ENCODE data around the gene RGS9. TPM values are rescaled to one million over a fixed set of nuclear protein-coding genes. Genes with fewer than 3 reads are reported as not detected.

The RGS9 gene
- total RNA-seq, 1 experiment from 2014 or later, result 1.8 TPM

GRCh38 chr17:65117384-65118035 is 19.7 kb upstream of the RGS9 start:
- Histone ChIP-seq H3K4me3 (ENCODE audit: low read depth, low read length, poor library complexity, severe bottlenecking) (no peak overlapping the region), H3K4me1 (ENCODE audit: insufficient read depth, low read length, poor library complexity, severe bottlenecking) (no peaks in the 10 kb centered on the region), H3K9me3 (ENCODE audit: low read depth, low read length, poor library complexity, severe bottlenecking) (no peaks in the 10 kb centered on the region), H3K27me3 (replicated peaks; ENCODE audit: insufficient read depth, low read depth, low read length, poor library complexity) (no peaks in the 10 kb centered on the region), H3K27ac (ENCODE audit: low read depth, low read length, poor library complexity, severe bottlenecking) (no peak overlapping the region), H3K36me3 (ENCODE audit: insufficient read depth, low read length, poor library complexity, severe bottlenecking) (no peaks in the 10 kb centered on the region)
- ChIA-PET POLR2A (ENCODE audit: low non-redundant PET) (no interaction called here), CTCF (interaction anchor here (0.6 kb wide), 1 partner anchor 20 kb away, joined by 3 read pairs; no protein-coding TSS in a partner anchor)
- DNase-seq (ENCODE audit: low spot score), result no peak
- intact Hi-C loops (cut with micrococcal nuclease; ENCODE audit: unreplicated experiment), result no loop called here
- BruUV-seq (replicated peaks), result no TSS peak
- TF ChIP-seq CTCF (conservative IDR thresholded peaks at IDR 0.05; ENCODE audit: low read depth, low read length) (no peak), EZH2 (IDR thresholded peaks at IDR 0.05; ENCODE audit: borderline replicate concordance, low read depth, low read length, poor library complexity, severe bottlenecking) (no peak)

- Histone ChIP-seq H3K27ac (ENCODE audit: low read depth, low read length, poor library complexity, severe bottlenecking) (no peak overlapping the region), H3K4me3 (ENCODE audit: low read depth, low read length, poor library complexity, severe bottlenecking) (no peak overlapping the region), H3K9me3 (ENCODE audit: low read depth, low read length, poor library complexity, severe bottlenecking) (no peaks in the 10 kb centered on the region), H3K4me1 (ENCODE audit: insufficient read depth, low read length, poor library complexity, severe bottlenecking) (peaks cover 4% of the 10 kb centered on the region), H3K27me3 (replicated peaks; ENCODE audit: insufficient read depth, low read depth, low read length, poor library complexity) (no peaks in the 10 kb centered on the region), H3K36me3 (ENCODE audit: insufficient read depth, low read length, poor library complexity, severe bottlenecking) (no peaks in the 10 kb centered on the region)
- intact Hi-C loops (cut with micrococcal nuclease; ENCODE audit: unreplicated experiment), result no loop called here
- ChIA-PET CTCF (no interaction called here), POLR2A (ENCODE audit: low non-redundant PET) (no interaction called here)
- DNase-seq (ENCODE audit: low spot score), result no peak
- BruUV-seq (replicated peaks), result no TSS peak
- no peak for TF ChIP-seq CTCF (conservative IDR thresholded peaks at IDR 0.05; ENCODE audit: low read depth, low read length)
- TF ChIP-seq EZH2 (IDR thresholded peaks at IDR 0.05; ENCODE audit: borderline replicate concordance, low read depth, low read length, poor library complexity, severe bottlenecking), result no peak
Measured at GRCh38 chr17:65121368-65121767, 15.8 kb upstream of the RGS9 start.

- H3K27ac ChIP-seq (ENCODE audit: low read depth, low read length, poor library complexity, severe bottlenecking), result peak overlapping the region; percentile 65
- H3K27me3 ChIP-seq (replicated peaks; ENCODE audit: insufficient read depth, low read depth, low read length, poor library complexity), result peaks cover under 1% of the 10 kb centered on the region
- H3K4me1 ChIP-seq (ENCODE audit: insufficient read depth, low read length, poor library complexity, severe bottlenecking), result peaks cover 4% of the 10 kb centered on the region
- H3K4me3 ChIP-seq (ENCODE audit: low read depth, low read length, poor library complexity, severe bottlenecking), result peak overlapping the region; percentile 50
- H3K36me3 ChIP-seq (ENCODE audit: insufficient read depth, low read length, poor library complexity, severe bottlenecking), result no peaks in the 10 kb centered on the region
- H3K9me3 ChIP-seq (ENCODE audit: low read depth, low read length, poor library complexity, severe bottlenecking), result no peaks in the 10 kb centered on the region
- DNase-seq (ENCODE audit: low spot score), result no peak
- ChIA-PET POLR2A (ENCODE audit: low non-redundant PET) (interaction anchor here (0.8 kb wide), 1 partner anchor 16 kb away, joined by 7 read pairs; no protein-coding TSS in a partner anchor), CTCF (no interaction called here)
- intact Hi-C loops (cut with micrococcal nuclease; ENCODE audit: unreplicated experiment), result no loop called here
- no TSS peak for BruUV-seq (replicated peaks)
- TF ChIP-seq EZH2 (IDR thresholded peaks at IDR 0.05; ENCODE audit: borderline replicate concordance, low read depth, low read length, poor library complexity, severe bottlenecking), result no peak
- no peak for TF ChIP-seq CTCF (conservative IDR thresholded peaks at IDR 0.05; ENCODE audit: low read depth, low read length)
Measured at GRCh38 chr17:65121916-65122806, 15.0 kb upstream of the RGS9 start.
